T-cell (primary cell): ENCODE results near the gene CYP8B1. TPM values are rescaled to one million over a fixed set of nuclear protein-coding genes. Genes with fewer than 3 reads are reported as not detected.

Experiments used
- ATAC-seq, 4 experiments: fragments of 200-7000 bp in 3 of 4; fragments of 150-1000 bp in 1 of 4; cut with Tn5 transposase; replicated peaks in 1 of 4; 1 replicate in 3 of 4; 2 replicates in 1 of 4; pipeline ENCODE4 v1.10.0; 2021; ENCODE audit warnings: moderate library complexity in 3 of 4, mild to moderate bottlenecking in 2 of 4, moderate number of reproducible peaks in 1 of 4
- CTCF ChIA-PET, 2 donors: fragments of 300-600 bp; sonication (Branson Sonifier 250); formaldehyde crosslinking; loops; one replicate each; lab custom pipeline; 2022; ENCODE audit warnings: antibody characterized with exemption in 2 of 2; lab: Charles Lee
- POLR2A ChIA-PET, 2 donors: fragments of 300-600 bp; sonication (Branson Sonifier 250); formaldehyde crosslinking; loops; one replicate each; lab custom pipeline; 2022; ENCODE audit warnings: antibody characterized with exemption in 2 of 2; lab: Charles Lee
- DNase-seq, 35 experiments: peaks; one replicate each; pipeline versions ENCODE4 v3.0.0 to v3.0.0-alpha.2; 2013 to 2023
- H3K27ac ChIP-seq: one replicate; pipeline ENCODE4 v1.5.1; 2013; ENCODE audit warnings: low read length
- H3K27me3 ChIP-seq, 2 experiments: replicated peaks in 1 of 2; 1 replicate in 1 of 2; 2 replicates in 1 of 2; pipeline versions ENCODE4 v1.6.1 to v1.7.0; 2013; ENCODE audit warnings: low read length in 1 of 2, mixed read lengths in 1 of 2; ENCODE audit not compliant: control insufficient read depth in 2 of 2, insufficient read depth in 2 of 2; ENCODE audit errors: extremely low read depth in 1 of 2
- H3K36me3 ChIP-seq, 2 donors: 1 replicate in 1 of 2; 2 replicates in 1 of 2; pipeline versions ENCODE4 v1.6.1 to v1.7.0; 2013; ENCODE audit warnings: low read length in 1 of 2; ENCODE audit not compliant: control insufficient read depth in 2 of 2, insufficient read depth in 1 of 2; ENCODE audit errors: extremely low read depth in 1 of 2
- H3K4me1 ChIP-seq, 2 experiments: 1 replicate in 1 of 2; 2 replicates in 1 of 2; pipeline versions ENCODE4 v1.6.1 to v1.7.0; 2013; ENCODE audit warnings: low read length in 2 of 2, mixed read lengths in 1 of 2; ENCODE audit not compliant: insufficient read depth in 2 of 2, control insufficient read depth in 1 of 2; ENCODE audit errors: extremely low read depth in 1 of 2
- H3K4me3 ChIP-seq, 2 donors: 1 replicate in 1 of 2; 2 replicates in 1 of 2; pipeline versions ENCODE4 v1.5.1 to v1.7.0; 2013; ENCODE audit warnings: mild to moderate bottlenecking in 2 of 2, low read length in 1 of 2, moderate library complexity in 1 of 2; ENCODE audit not compliant: control insufficient read depth in 1 of 2; ENCODE audit errors: extremely low read depth in 1 of 2
- H3K9me3 ChIP-seq: 2 replicates; pipeline ENCODE4 v1.7.0; 2013
- H3K27ac Mint-ChIP-seq, 2 donors: one replicate each; pipeline ENCODE4 v1.8.0; 2020 to 2021; ENCODE audit warnings: mild to moderate bottlenecking in 2 of 2, mixed read lengths in 2 of 2
- H3K27me3 Mint-ChIP-seq, 2 donors: one replicate each; pipeline ENCODE4 v1.8.0; 2021 to 2022; ENCODE audit warnings: mixed read lengths in 2 of 2
- H3K36me3 Mint-ChIP-seq: one replicate; pipeline ENCODE4 v1.8.0; 2021; ENCODE audit warnings: mixed read lengths
- H3K4me1 Mint-ChIP-seq, 3 donors: one replicate each; pipeline ENCODE4 v1.8.0; 2020 to 2022; ENCODE audit warnings: mixed read lengths in 3 of 3, mild to moderate bottlenecking in 1 of 3
- H3K4me3 Mint-ChIP-seq, 3 donors: one replicate each; pipeline ENCODE4 v1.8.0; 2020 to 2022; ENCODE audit warnings: mild to moderate bottlenecking in 3 of 3, mixed read lengths in 3 of 3, moderate library complexity in 3 of 3
- H3K9me3 Mint-ChIP-seq, 3 donors: one replicate each; pipeline ENCODE4 v1.8.0; 2020 to 2022; ENCODE audit warnings: mixed read lengths in 3 of 3
- WGBS: methylation state at CpG from one replicate; pipeline ENCODE4 v1.1.5; 2013; ENCODE audit warnings: missing lambda C conversion rate; ENCODE audit not compliant: insufficient coverage; 5-methylcytosine and 5-hydroxymethylcytosine counted together
- total RNA-seq, 35 experiments: library from RNA in 6 of 35; stranded (reverse) in 6 of 35; fragments of 120-200 nt in 1 of 35; gene quantifications; one replicate each; pipeline versions ENCODE4 v1.2.1 to v1.2.4 and lab custom pipeline; 2013 to 2026

The CYP8B1 gene
- total RNA-seq, 5 donors from 2014 or later (not counting 1 experiment from before 2014, with no cell fraction given) = 0.09 to 0.23 (median 0.13) TPM; not detected in 2

GRCh38 chr3:42823351-42823750, 52.3 kb downstream of the CYP8B1 start:
- H3K4me3 ChIP-seq = no peak overlapping the region
- H3K36me3 ChIP-seq = no peaks in the 10 kb centered on the region
- no peaks in the 10 kb centered on the region for H3K36me3 Mint-ChIP-seq
- no peak overlapping the region for H3K27ac Mint-ChIP-seq
- ChIA-PET POLR2A (no interaction called here), CTCF (no interaction called here)
- no peaks in the 10 kb centered on the region for H3K9me3 Mint-ChIP-seq
- H3K27me3 ChIP-seq = peaks cover 0 to 4% of the 10 kb centered on the region in 2 experiments
- peaks cover 7 to 22% of the 10 kb centered on the region in 2 donors for H3K27me3 Mint-ChIP-seq
- no peaks in the 10 kb centered on the region for H3K4me1 Mint-ChIP-seq
- DNase-seq (no peak), ATAC-seq (no peak)
- no peaks in the 10 kb centered on the region for H3K9me3 ChIP-seq
- no peak overlapping the region for H3K4me3 Mint-ChIP-seq
- H3K27ac ChIP-seq = no peak overlapping the region
- no peaks in the 10 kb centered on the region for H3K4me1 ChIP-seq
- WGBS = 80% methylated on average over 1 of the region's 2 CpGs

DNA sequence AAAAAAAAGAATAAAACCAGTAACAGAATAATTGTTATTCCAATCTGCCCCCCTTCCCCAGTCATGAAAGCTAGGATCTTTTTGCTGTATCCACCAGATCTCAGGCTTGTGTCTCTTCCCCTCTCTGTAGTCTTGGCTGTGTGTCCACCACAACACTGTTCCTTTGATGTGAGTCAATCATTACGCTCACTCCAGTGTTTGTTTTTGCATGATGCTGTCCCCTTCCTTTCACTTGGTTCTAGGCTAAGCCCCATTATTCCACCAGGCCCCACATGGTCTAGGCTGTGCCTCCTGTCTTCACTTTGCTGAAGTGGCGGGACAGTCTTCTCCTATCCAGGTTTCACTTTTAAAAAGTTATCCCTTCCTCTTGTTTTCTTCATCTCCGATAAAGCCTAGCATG, 52.9 kb downstream of the CYP8B1 start:
- Mint-ChIP-seq H3K27me3 (peaks cover 6 to 17% of the 10 kb centered on the region in 2 donors), H3K27ac (no peak overlapping the region), H3K4me3 (no peak overlapping the region), H3K36me3 (no peaks in the 10 kb centered on the region), H3K9me3 (no peaks in the 10 kb centered on the region), H3K4me1 (no peaks in the 10 kb centered on the region)
- 100% methylated on average over 2 of the region's 3 CpGs for WGBS
- Histone ChIP-seq H3K27ac (no peak overlapping the region), H3K4me1 (no peaks in the 10 kb centered on the region), H3K36me3 (no peaks in the 10 kb centered on the region), H3K9me3 (no peaks in the 10 kb centered on the region), H3K27me3 (peaks cover 0 to 4% of the 10 kb centered on the region in 2 experiments), H3K4me3 (no peak overlapping the region)
- POLR2A ChIA-PET = interaction anchor here in 1 of 2 donors (0.6 kb wide), 2 partner anchors 131 to 799 kb away, joined by 4 to 6 read pairs; no protein-coding TSS in a partner anchor
- CTCF ChIA-PET = no interaction called here
- no peak for DNase-seq
- no peak for ATAC-seq

Other genes starting within 250 kb of the CYP8B1 start
- gene ZBTB47, start 222.2 kb downstream of the CYP8B1 start, total RNA-seq = 1 to 10 TPM in 2 of 5 donors, under 1 TPM in 3; 0.53 to 1.2 (median 0.98) TPM
- gene KLHL40, start 190.3 kb downstream of the CYP8B1 start, total RNA-seq = not detected
- gene HHATL, start 173.1 kb downstream of the CYP8B1 start, total RNA-seq = not detected
- gene CCDC13, start 102.6 kb downstream of the CYP8B1 start, total RNA-seq = 1 to 10 TPM in 3 of 5 donors, under 1 TPM in 1, not detected in 1; 0.28 to 2.1 (median 1.3) TPM
- 10 to 100 TPM; 17.3 to 27.8 (median 24.3) TPM for gene HIGD1A, start 71.4 kb downstream of the CYP8B1 start, total RNA-seq
- gene ACKR2, start 66.4 kb downstream of the CYP8B1 start, total RNA-seq = 1 to 10 TPM in 2 of 5 donors, under 1 TPM in 2, not detected in 1; 0.20 to 1.2 (median 0.80) TPM
- 1 to 10 TPM in 4 of 5 donors, under 1 TPM in 1; 0.92 to 8.8 (median 3.7) TPM for gene ZNF662, start 30.3 kb upstream of the CYP8B1 start, total RNA-seq
- gene GASK1A, start 103.4 kb upstream of the CYP8B1 start, total RNA-seq = under 1 TPM in 4 of 5 donors, not detected in 1; 0.10 to 0.49 (median 0.17) TPM
- gene POMGNT2, start 230.2 kb upstream of the CYP8B1 start, total RNA-seq = 1 to 10 TPM; 4.6 to 6.3 (median 5.6) TPM